IMR-90 (cell line): Measurements from ENCODE around the gene LPO. TPM values are rescaled to one million over a fixed set of nuclear protein-coding genes. Genes with fewer than 3 reads are reported as not detected.

Source experiments
- ATAC-seq: fragments of 200-7000 bp; cut with Tn5 transposase; 2 replicates; pipeline ENCODE4 v1.9.1; 2020; ENCODE audit warnings: low read depth, mild to moderate bottlenecking, moderate library complexity
- BruUV-seq: library from RNA; stranded (reverse); fragments of 400-500 nt; replicated peaks from 2 replicates; lab custom pipeline; 2021; lab: Mats Ljungman, UMichigan
- CTCF ChIA-PET: fragments of 300-600 bp; formaldehyde crosslinking; extraction: SDS; loops from one replicate; lab custom pipeline; 2021; ENCODE audit warnings: antibody characterized with exemption; lab: Yijun Ruan, JAX
- POLR2A ChIA-PET: fragments of 300-600 bp; sonication (Branson Sonifier 250); formaldehyde crosslinking; loops from one replicate; lab custom pipeline; 2022; ENCODE audit warnings: antibody characterized with exemption; ENCODE audit not compliant: unreplicated experiment; lab: Charles Lee
- DNase-seq: peaks from one replicate; pipeline ENCODE4 v3.0.0; 2013
- H2AFZ ChIP-seq: replicated peaks from 2 replicates; pipeline ENCODE3; 2013; ENCODE audit warnings: low read length, mild to moderate bottlenecking; ENCODE audit not compliant: poor library complexity
- H2AK5ac ChIP-seq: 2 replicates; pipeline ENCODE4 v1.6.1; 2013; ENCODE audit warnings: low read depth, low read length, inconsistent platforms
- H2AK9ac ChIP-seq: replicated peaks from 2 replicates; pipeline ENCODE3; 2013; ENCODE audit warnings: mild to moderate bottlenecking, low read depth, low read length, moderate library complexity; ENCODE audit not compliant: poor library complexity
- H2BK120ac ChIP-seq: 2 replicates; pipeline ENCODE4 v1.6.1; 2013; ENCODE audit warnings: low read depth, low read length, inconsistent platforms
- H2BK15ac ChIP-seq: 3 replicates; pipeline ENCODE4 v1.6.1; 2013; ENCODE audit warnings: low read depth, low read length, inconsistent platforms
- H2BK20ac ChIP-seq: 2 replicates; pipeline ENCODE4 v1.6.1; 2013; ENCODE audit warnings: low read depth, mild to moderate bottlenecking, inconsistent platforms, low read length, moderate library complexity
- H2BK5ac ChIP-seq: 2 replicates; pipeline ENCODE4 v1.6.1; 2013; ENCODE audit warnings: mild to moderate bottlenecking, low read depth, low read length, inconsistent platforms; ENCODE audit not compliant: poor library complexity, severe bottlenecking
- H3K14ac ChIP-seq: replicated peaks from 2 replicates; pipeline ENCODE4 v1.6.1; 2013; ENCODE audit warnings: low read depth, low read length, inconsistent platforms
- H3K18ac ChIP-seq: 2 replicates; pipeline ENCODE4 v1.6.1; 2013; ENCODE audit warnings: low read depth, low read length, control low read depth
- H3K23ac ChIP-seq: 2 replicates; pipeline ENCODE4 v1.6.1; 2013; ENCODE audit warnings: low read depth, low read length, inconsistent platforms
- H3K27ac ChIP-seq: 2 replicates; pipeline ENCODE4 v1.5.1; 2013; ENCODE audit warnings: mild to moderate bottlenecking, control low read depth, low read length; ENCODE audit not compliant: insufficient read depth
- H3K27me3 ChIP-seq: 2 replicates; pipeline ENCODE4 v1.6.1; 2013; ENCODE audit warnings: low read length; ENCODE audit not compliant: control insufficient read depth, insufficient read depth
- H3K36me3 ChIP-seq: 2 replicates; pipeline ENCODE4 v1.6.1; 2013; ENCODE audit warnings: low read length, mixed read lengths; ENCODE audit not compliant: control insufficient read depth, insufficient read depth
- H3K4ac ChIP-seq: 2 replicates; pipeline ENCODE4 v1.6.1; 2013; ENCODE audit warnings: low read depth, low read length, inconsistent platforms
- H3K4me1 ChIP-seq: 2 replicates; pipeline ENCODE4 v1.6.1; 2013; ENCODE audit warnings: low read length, mixed read lengths; ENCODE audit not compliant: control insufficient read depth, insufficient read depth
- H3K4me2 ChIP-seq: 2 replicates; pipeline ENCODE4 v1.6.1; 2013; ENCODE audit warnings: low read depth, mild to moderate bottlenecking, control low read depth, low read length, moderate library complexity
- H3K4me3 ChIP-seq: 2 replicates; pipeline ENCODE4 v1.5.1; 2013; ENCODE audit warnings: low read depth, mild to moderate bottlenecking, control low read depth, low read length, moderate library complexity; ENCODE audit not compliant: insufficient read depth
- H3K56ac ChIP-seq: 2 replicates; pipeline ENCODE4 v1.6.1; 2013; ENCODE audit warnings: low read length, inconsistent platforms; ENCODE audit not compliant: insufficient read depth; ENCODE audit errors: extremely low read depth
- H3K79me1 ChIP-seq, 2 experiments: 2 replicates each; pipeline ENCODE4 v1.6.1; 2013; ENCODE audit warnings: low read length in 2 of 2, inconsistent platforms in 1 of 2, low read depth in 1 of 2
- H3K9ac ChIP-seq: 2 replicates; pipeline ENCODE4 v1.6.1; 2013; ENCODE audit warnings: low read depth, low read length, control low read depth
- H3K9me1 ChIP-seq: 2 replicates; pipeline ENCODE4 v1.6.1; 2013; ENCODE audit warnings: low read length, inconsistent platforms; ENCODE audit not compliant: insufficient read depth
- H3K9me3 ChIP-seq: 2 replicates; pipeline ENCODE4 v1.6.1; 2013; ENCODE audit warnings: low read length; ENCODE audit not compliant: control insufficient read depth, insufficient read depth
- H4K20me1 ChIP-seq: 2 replicates; pipeline ENCODE4 v1.6.1; 2013; ENCODE audit warnings: low read length, inconsistent platforms; ENCODE audit not compliant: insufficient read depth
- H4K5ac ChIP-seq: 2 replicates; pipeline ENCODE4 v1.6.1; 2013; ENCODE audit warnings: mild to moderate bottlenecking, low read depth, low read length, control low read depth
- H4K8ac ChIP-seq, 2 experiments: 2 replicates each; pipeline ENCODE4 v1.6.1; 2013; ENCODE audit warnings: low read depth in 2 of 2, low read length in 2 of 2, control low read depth in 1 of 2, inconsistent platforms in 1 of 2
- H4K91ac ChIP-seq: 2 replicates; pipeline ENCODE4 v1.6.1; 2013; ENCODE audit warnings: low read depth, low read length, inconsistent platforms; ENCODE audit not compliant: insufficient read depth
- CTCF ChIP-seq: conservative IDR thresholded peaks from 2 replicates; pipeline ENCODE4 v1.5.1; 2012; ENCODE audit warnings: mild to moderate bottlenecking, low read depth, low read length, improper control_type of control experiment
- ELK1 ChIP-seq: fragments of 150-350 bp; IDR thresholded peaks from 2 replicates; pipeline ENCODE4 v1.6.1; 2016; ENCODE audit warnings: low read depth, mild to moderate bottlenecking, low read length, moderate library complexity, borderline replicate concordance
- MAFK ChIP-seq: IDR thresholded peaks from 2 replicates; pipeline ENCODE4 v1.6.1; 2012; ENCODE audit warnings: low read depth, low read length, improper control_type of control experiment
- MXI1 ChIP-seq: IDR thresholded peaks from 2 replicates; pipeline ENCODE4 v1.6.1; 2012; ENCODE audit warnings: low read depth, mild to moderate bottlenecking, low read length, moderate library complexity, borderline replicate concordance
- NFE2L2 ChIP-seq: fragments of 150-350 bp; IDR thresholded peaks from 2 replicates; pipeline ENCODE4 v1.6.1; 2016; ENCODE audit warnings: low read depth, mild to moderate bottlenecking, low read length
- POLR2A ChIP-seq: IDR thresholded peaks from 2 replicates; pipeline ENCODE4 v1.6.1; 2012; ENCODE audit warnings: mild to moderate bottlenecking, low read depth, low read length
- RAD21 ChIP-seq: IDR thresholded peaks from 2 replicates; pipeline ENCODE4 v1.6.1; 2012; ENCODE audit warnings: low read length, improper control_type of control experiment
- RCOR1 ChIP-seq: IDR thresholded peaks from 2 replicates; pipeline ENCODE4 v1.6.1; 2012; ENCODE audit warnings: mild to moderate bottlenecking, low read length, improper control_type of control experiment; ENCODE audit not compliant: insufficient replicate concordance
- RFX5 ChIP-seq: IDR thresholded peaks from 2 replicates; pipeline ENCODE4 v1.8.0; 2012; ENCODE audit warnings: low read depth, mild to moderate bottlenecking, low read length, moderate library complexity
- USF2 ChIP-seq: fragments of 150-350 bp; IDR thresholded peaks from 2 replicates; pipeline ENCODE4 v1.6.1; 2017; ENCODE audit warnings: mild to moderate bottlenecking, antibody characterized with exemption, low read length, low read depth
- WGBS, 2 experiments: methylation state at CpG; one replicate each; pipeline versions ENCODE4 v1.1.5 to v1.1.7; 2013; ENCODE audit warnings: missing lambda C conversion rate in 2 of 2; ENCODE audit not compliant: insufficient read length in 1 of 2; ENCODE audit errors: extremely low coverage in 2 of 2; 5-methylcytosine and 5-hydroxymethylcytosine counted together
- dilution Hi-C: fragments of 300-500 bp; cut with HindIII; formaldehyde crosslinking; loops from one replicate; pipeline ENCODE4 v1.14.3; 2018; ENCODE audit warnings: low sequenced_read_pairs; ENCODE audit not compliant: unreplicated experiment
- in situ Hi-C: fragments of 300-500 bp; cut with MboI; formaldehyde crosslinking; loops from 3 replicates; pipeline ENCODE4 v1.14.3; 2019; ENCODE audit warnings: low sequenced_read_pairs, inconsistent platforms, mixed read lengths
- intact Hi-C: fragments of 100-400 bp; cut with micrococcal nuclease; formaldehyde crosslinking; loops from 2 replicates; pipeline ENCODE4 v1.10.0; 2022
- polyA plus RNA-seq, 3 experiments: library from polyadenylated mRNA; depleted of rRNA; stranded (reverse); fragments of >200 nt; gene quantifications; 2 replicates each; pipeline ENCODE4 v1.2.3, GENCODE V29; 2012; ENCODE audit warnings: low replicate concordance in 1 of 3
- total RNA-seq: library from RNA; depleted of rRNA; stranded (reverse); fragments of >200 nt; gene quantifications from 2 replicates; pipeline ENCODE4 v1.2.3, GENCODE V29; 2012

The LPO gene
- total and polyA plus RNA-seq, 2 of the 4 experiments (the other 2 are of a cell fraction), result not detected

GRCh38 chr17:58204796-58205195 lies 33.6 kb upstream of the LPO start:
- H4K8ac ChIP-seq, result no peak overlapping the region

More at GRCh38 chr17:58204796-58205195, 33.6 kb upstream of the LPO start:
- Histone ChIP-seq H3K9me1 (no peaks in the 10 kb centered on the region), H3K4ac (no peak overlapping the region), H3K27me3 (peaks cover 2% of the 10 kb centered on the region; the same call in 1 of the 2 replicates), H3K36me3 (peaks cover 13% of the 10 kb centered on the region), H2AFZ (no peak overlapping the region), H3K4me3 (no peak overlapping the region), H2AK5ac (no peak overlapping the region), H3K9ac (no peak overlapping the region), H3K4me2 (no peak overlapping the region), H3K4me1 (no peaks in the 10 kb centered on the region), H3K18ac (no peak overlapping the region), H2AK9ac (no peak overlapping the region), H4K91ac (no peak overlapping the region), H3K14ac (no peak overlapping the region), H2BK120ac (no peak overlapping the region), H3K27ac (no peak overlapping the region), H3K56ac (no peak overlapping the region), H3K79me1 (no peaks in the 10 kb centered on the region), H2BK20ac (no peak overlapping the region), H2BK15ac (no peak overlapping the region), H3K9me3 (no peaks in the 10 kb centered on the region), H4K20me1 (no peaks in the 10 kb centered on the region), H4K5ac (no peak overlapping the region), H2BK5ac (no peak overlapping the region), H3K23ac (no peak overlapping the region)
- in situ Hi-C loops (no loop called here), dilution Hi-C loops (no loop called here), intact Hi-C loops (no loop called here)
- TF ChIP-seq NFE2L2 (no peak), CTCF (no peak), MXI1 (no peak), RCOR1 (no peak), MAFK (no peak), RAD21 (no peak), ELK1 (no peak), USF2 (no peak), RFX5 (no peak), POLR2A (no peak)
- CTCF ChIA-PET, result interaction anchor here (0.7 kb wide), 1 partner anchor 29 kb away, joined by 3 read pairs; no protein-coding TSS in a partner anchor
- DNase-seq (no peak), ATAC-seq (no peak)
- no TSS peak for BruUV-seq
- POLR2A ChIA-PET, result no interaction called here
- 100% methylated on average over 1 of the region's 5 CpGs; no CpG with 5 or more reads in 1 of the 2 experiments for WGBS, 2 experiments
